H1 (cell line): ENCODE data around the gene APOA4. TPM values are rescaled to one million over a fixed set of nuclear protein-coding genes. Genes with fewer than 3 reads are reported as not detected.

Experiments used
- CTCF ChIA-PET: fragments of 300-600 bp; sonication (Branson Sonifier 250); formaldehyde crosslinking; loops from one replicate; lab custom pipeline; 2021; ENCODE audit not compliant: partially characterized antibody; lab: Charles Lee
- POLR2A ChIA-PET: fragments of 300-600 bp; sonication (Branson Sonifier 250); formaldehyde crosslinking; loops from one replicate; lab custom pipeline; 2021; ENCODE audit warnings: inconsistent platforms; ENCODE audit not compliant: partially characterized antibody; lab: Charles Lee
- DNase-seq, 2 experiments: peaks; one replicate each; pipeline versions ENCODE4 v3.0.0 to v3.0.0-alpha.2; 2010 to 2022; ENCODE audit warnings: low spot score in 2 of 2, low read depth in 1 of 2, mixed read lengths in 1 of 2
- FAIRE-seq: peaks from 2 replicates; lab custom pipeline; 2011; peaks lifted over from hg19 to GRCh38; lab: Jason Lieb, UNC
- H2AFZ ChIP-seq: 2 replicates; pipeline ENCODE4 v1.8.1; 2012; ENCODE audit warnings: low read length, inconsistent platforms
- H2AK5ac ChIP-seq: 2 replicates; pipeline ENCODE4 v1.6.1; 2013; ENCODE audit warnings: low read depth, low read length
- H2BK120ac ChIP-seq: replicated peaks from 2 replicates; pipeline ENCODE3; 2013; ENCODE audit warnings: low read depth, low read length, inconsistent platforms
- H2BK12ac ChIP-seq: 2 replicates; pipeline ENCODE4 v1.6.1; 2013; ENCODE audit warnings: low read depth, low read length
- H2BK15ac ChIP-seq: 2 replicates; pipeline ENCODE4 v1.6.1; 2013; ENCODE audit warnings: low read length
- H2BK20ac ChIP-seq: 2 replicates; pipeline ENCODE4 v1.6.1; 2013; ENCODE audit warnings: low read length
- H2BK5ac ChIP-seq: 2 replicates; pipeline ENCODE4 v1.6.1; 2013; ENCODE audit warnings: low read depth, low read length
- H3K14ac ChIP-seq: 2 replicates; pipeline ENCODE4 v1.6.1; 2013; ENCODE audit warnings: inconsistent platforms; ENCODE audit not compliant: insufficient read length
- H3K18ac ChIP-seq: 2 replicates; pipeline ENCODE4 v1.6.1; 2013; ENCODE audit warnings: low read length; ENCODE audit errors: extremely low read depth
- H3K23ac ChIP-seq: 2 replicates; pipeline ENCODE4 v1.6.1; 2013; ENCODE audit warnings: inconsistent platforms; ENCODE audit not compliant: insufficient read length
- H3K23me2 ChIP-seq: 2 replicates; pipeline ENCODE4 v1.6.1; 2013; ENCODE audit warnings: low read depth, low read length
- H3K27ac ChIP-seq: 2 replicates; pipeline ENCODE4 v1.6.1; 2011; ENCODE audit warnings: low read depth, low read length, inconsistent platforms
- H3K27me3 ChIP-seq, 4 experiments: replicated peaks in 1 of 4; 1 replicate in 1 of 4; 2 replicates in 3 of 4; pipeline versions ENCODE4 v1.6.1 to v1.8.1; 2011 to 2013; ENCODE audit warnings: low read length in 3 of 4, mild to moderate bottlenecking in 3 of 4, inconsistent platforms in 2 of 4, mixed read lengths in 2 of 4, moderate library complexity in 1 of 4; ENCODE audit not compliant: control insufficient read depth in 3 of 4, insufficient read depth in 3 of 4; ENCODE audit errors: extremely low read depth in 1 of 4
- H3K36me3 ChIP-seq, 4 experiments: 2 replicates each; pipeline versions ENCODE4 v1.6.1 to v1.8.1; 2011 to 2013; ENCODE audit warnings: mild to moderate bottlenecking in 4 of 4, low read length in 3 of 4, moderate library complexity in 2 of 4, control low read depth in 1 of 4, inconsistent platforms in 1 of 4; ENCODE audit not compliant: insufficient read depth in 4 of 4, control insufficient read depth in 2 of 4
- H3K4ac ChIP-seq: replicated peaks from 2 replicates; pipeline ENCODE3; 2013; ENCODE audit warnings: low read length, low read depth, mixed read lengths, inconsistent platforms; ENCODE audit not compliant: insufficient read length
- H3K4me1 ChIP-seq, 4 experiments: replicated peaks in 1 of 4; 1 replicate in 1 of 4; 2 replicates in 3 of 4; pipeline versions ENCODE4 v1.6.1 to v1.8.1; 2011 to 2013; ENCODE audit warnings: low read length in 3 of 4, inconsistent platforms in 2 of 4, mixed read lengths in 1 of 4; ENCODE audit not compliant: insufficient read depth in 4 of 4, control insufficient read depth in 3 of 4
- H3K4me2 ChIP-seq, 2 experiments: 2 replicates each; pipeline versions ENCODE4 v1.6.1 to v1.8.1; 2011 to 2013; ENCODE audit warnings: low read depth in 2 of 2, low read length in 2 of 2, control low read depth in 1 of 2, inconsistent platforms in 1 of 2, mild to moderate bottlenecking in 1 of 2; ENCODE audit not compliant: insufficient read depth in 1 of 2
- H3K4me3 ChIP-seq, 4 experiments: fragments of 200-600, 300-600 bp in 1 of 4; sonication (generic), shearing (Covaris generic), sonication (Bioruptor Twin) in 1 of 4; 2 replicates each; pipeline versions ENCODE4 v1.5.1 to v1.8.1; 2011 to 2016; ENCODE audit warnings: low read length in 4 of 4, low read depth in 3 of 4, control low read depth in 2 of 4, inconsistent platforms in 2 of 4, mild to moderate bottlenecking in 2 of 4, mixed read lengths in 1 of 4, moderate library complexity in 1 of 4; ENCODE audit not compliant: insufficient read depth in 2 of 4; ENCODE audit errors: extremely low read depth in 1 of 4
- H3K56ac ChIP-seq: replicated peaks from 2 replicates; pipeline ENCODE3; 2013; ENCODE audit warnings: low read depth, mild to moderate bottlenecking, mixed read lengths, low read length, inconsistent platforms; ENCODE audit not compliant: insufficient read length
- H3K79me1 ChIP-seq: 2 replicates; pipeline ENCODE4 v1.6.1; 2013; ENCODE audit warnings: low read depth, low read length, control low read depth
- H3K79me2 ChIP-seq, 2 experiments: 2 replicates each; pipeline versions ENCODE4 v1.6.1 to v1.8.1; 2012 to 2013; ENCODE audit warnings: low read length in 2 of 2, mild to moderate bottlenecking in 2 of 2, inconsistent platforms in 1 of 2; ENCODE audit not compliant: insufficient read depth in 2 of 2, control insufficient read depth in 1 of 2
- H3K9ac ChIP-seq, 4 experiments: replicated peaks in 1 of 4; 1 replicate in 1 of 4; 2 replicates in 3 of 4; pipeline versions ENCODE4 v1.6.1 to v1.8.1; 2011 to 2013; ENCODE audit warnings: low read depth in 3 of 4, low read length in 3 of 4, control low read depth in 2 of 4, mild to moderate bottlenecking in 2 of 4, moderate library complexity in 2 of 4, inconsistent platforms in 1 of 4; ENCODE audit errors: extremely low read depth in 1 of 4
- H3K9me3 ChIP-seq, 2 experiments: 2 replicates each; pipeline versions ENCODE4 v1.6.1 to v1.8.1; 2012 to 2013; ENCODE audit warnings: mild to moderate bottlenecking in 2 of 2, moderate library complexity in 2 of 2, control low read depth in 1 of 2, inconsistent platforms in 1 of 2, low read depth in 1 of 2, low read length in 1 of 2, mixed read lengths in 1 of 2; ENCODE audit not compliant: insufficient read depth in 2 of 2
- H4K20me1 ChIP-seq, 2 experiments: replicated peaks in 1 of 2; 2 replicates each; pipeline versions ENCODE3 to v1.8.1; 2011 to 2013; ENCODE audit warnings: inconsistent platforms in 2 of 2, low read length in 2 of 2, mild to moderate bottlenecking in 1 of 2; ENCODE audit not compliant: insufficient read depth in 2 of 2, control insufficient read depth in 1 of 2
- H4K5ac ChIP-seq: 2 replicates; pipeline ENCODE4 v1.6.1; 2013; ENCODE audit warnings: low read length, low read depth, mixed read lengths, inconsistent platforms; ENCODE audit not compliant: insufficient read length
- H4K8ac ChIP-seq: 2 replicates; pipeline ENCODE4 v1.8.0; 2013; ENCODE audit warnings: mild to moderate bottlenecking, moderate library complexity, low read length, inconsistent platforms; ENCODE audit not compliant: insufficient read depth; ENCODE audit errors: extremely low read depth
- H4K91ac ChIP-seq: replicated peaks from 2 replicates; pipeline ENCODE3; 2013; ENCODE audit warnings: low read length, mixed read lengths, inconsistent platforms; ENCODE audit not compliant: insufficient read length
- EZH2 ChIP-seq: fragments of 200-600 bp; sonication (generic); IDR thresholded peaks from 2 replicates; pipeline ENCODE4 v1.7.1; 2012; ENCODE audit warnings: low read depth, mild to moderate bottlenecking, moderate library complexity, low read length, inconsistent platforms; ENCODE audit not compliant: severe bottlenecking
- HDAC6 ChIP-seq: IDR thresholded peaks from one replicate; pipeline ENCODE4 v1.7.1; 2012; ENCODE audit warnings: low read depth, mild to moderate bottlenecking, inconsistent platforms, low read length, moderate library complexity
- KDM1A ChIP-seq: fragments of 200-600, 300-600 bp; sonication (generic); IDR thresholded peaks from 2 replicates; pipeline ENCODE4 v1.7.1; 2016; ENCODE audit warnings: mild to moderate bottlenecking, low read length, borderline replicate concordance
- WGBS, 2 experiments: shearing (Covaris generic) in 1 of 2; methylation state at CpG; one replicate each; pipeline versions ENCODE4 v1.1.6 to v1.1.7; 2013 to 2015; ENCODE audit warnings: low lambda C conversion rate in 2 of 2, mixed read lengths in 2 of 2, inconsistent platforms in 1 of 2, low coverage in 1 of 2, missing lambda C conversion rate in 1 of 2; ENCODE audit not compliant: insufficient replicate concordance in 2 of 2, insufficient coverage in 1 of 2, insufficient read length in 1 of 2; ENCODE audit errors: extremely low coverage in 1 of 2, missing lambda C conversion rate in 1 of 2; 5-methylcytosine and 5-hydroxymethylcytosine counted together
- polyA plus RNA-seq, 7 experiments: library from polyadenylated mRNA; depleted of rRNA in 3 of 7; stranded (reverse) in 5 of 7; unstranded in 2 of 7; fragments of >200 nt in 5 of 7; fragments of 200-250 nt in 2 of 7; gene quantifications; 1 replicate in 5 of 7; 2 replicates in 1 of 7; 4 replicates in 1 of 7; pipeline versions ENCODE4 v1.2.1 to v1.2.3, GENCODE V29; 2011 to 2013; ENCODE audit warnings: missing spikeins in 2 of 7, mixed read lengths in 2 of 7
- total RNA-seq: library from RNA; stranded (reverse); fragmentation: NEBNext Ultra II Directional; extraction: Animal tissue kit (Norgen Biotek cat#: 25700); gene quantifications from 2 replicates; pipeline ENCODE4 v1.2.1, GENCODE V29; 2021

Gene APOA4
- total and polyA plus RNA-seq, 2 of the 8 experiments (the other 6 are each of a cell fraction or from before 2014, with no cell fraction given) = not detected

DNA sequence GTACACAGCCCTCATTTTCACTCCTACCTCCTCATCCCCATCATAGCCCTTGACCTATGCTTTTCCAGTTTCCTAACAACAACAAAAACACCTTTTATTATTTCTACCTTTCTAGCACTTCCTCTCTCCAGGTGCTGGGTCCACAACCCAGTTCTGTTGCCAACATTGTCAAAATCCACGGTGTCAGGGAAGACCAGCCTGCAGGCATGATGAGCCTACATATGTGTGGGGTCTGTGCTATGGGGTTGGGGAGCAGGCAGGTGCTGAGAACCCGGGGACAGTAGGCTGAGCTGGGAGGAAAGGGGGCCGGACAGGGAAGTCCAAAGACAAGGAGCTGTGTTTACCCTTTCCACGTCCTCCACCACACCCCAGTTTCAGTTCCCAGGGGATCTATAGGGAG lies 34.6 kb downstream of the APOA4 start:
- FAIRE-seq (no peak), DNase-seq (no peak)
- Histone ChIP-seq H2AFZ (no peak overlapping the region), H4K8ac (peak overlapping the region; percentile 39; the same call in 1 of the 2 replicates), H2BK5ac (no peak overlapping the region), H2BK12ac (no peak overlapping the region), H3K23ac (no peak overlapping the region), H2BK15ac (no peak overlapping the region), H3K23me2 (peaks cover 11% of the 10 kb centered on the region), H2BK20ac (no peak overlapping the region), H3K36me3 (peaks cover 20 to 30% (median 24%) of the 10 kb centered on the region in 4 experiments), H2BK120ac (no peak overlapping the region), H3K79me2 (peaks cover 0 to 15% of the 10 kb centered on the region in 2 experiments; a peak in 2 of 4 replicates), H2AK5ac (no peak overlapping the region), H3K4me3 (peak overlapping the region; percentile 79 to 93 (median 85)), H3K79me1 (peaks cover 5% of the 10 kb centered on the region; the same call in 1 of the 2 replicates), H3K18ac (peak overlapping the region; percentile 66), H3K4me2 (peak overlapping the region; percentile 66 to 94), H3K56ac (no peak overlapping the region), H3K9me3 (no peaks in the 10 kb centered on the region), H3K14ac (no peak overlapping the region), H4K5ac (no peak overlapping the region), H3K27ac (no peak overlapping the region), H3K4ac (peak overlapping the region; percentile 29), H4K20me1 (no peaks in the 10 kb centered on the region), H4K91ac (no peak overlapping the region), H3K9ac (peak overlapping the region in 3 of 4 experiments; percentile 25 to 66 (median 65); a peak in 4 of 7 replicates), H3K27me3 (peaks cover 0 to 11% (median 3%) of the 10 kb centered on the region in 4 experiments; a peak in 4 of 7 replicates), H3K4me1 (peaks cover 4 to 13% (median 7%) of the 10 kb centered on the region in 4 experiments)
- ChIA-PET CTCF (interaction anchor here (1.2 to 12.1 kb wide), 8 partner anchors 12 to 438 kb away, joined by 3 to 237 read pairs (median 10); partner anchors contain the start of genes APOA1, APOA4 and APOC3), POLR2A (interaction anchor here (1.9 to 6.0 kb wide), 3 partner anchors 14 to 48 kb away, joined by 6 to 29 read pairs (median 14); partner anchors contain the start of genes APOA1 and BUD13)
- 77% methylated on average over 4 of the region's 4 CpGs; no CpG with 5 or more reads in 1 of the 2 experiments for WGBS, 2 experiments
- TF ChIP-seq HDAC6 = no peak
- TF ChIP-seq KDM1A = no peak
- no peak for TF ChIP-seq EZH2
